ENCODE results near the gene C2orf92.
"Not testable (repeated sequence)": the region's sequence is repeated elsewhere in the genome, so short reads cannot be mapped to it uniquely, and the experiment has no call there.

The C2orf92 gene

DNA sequence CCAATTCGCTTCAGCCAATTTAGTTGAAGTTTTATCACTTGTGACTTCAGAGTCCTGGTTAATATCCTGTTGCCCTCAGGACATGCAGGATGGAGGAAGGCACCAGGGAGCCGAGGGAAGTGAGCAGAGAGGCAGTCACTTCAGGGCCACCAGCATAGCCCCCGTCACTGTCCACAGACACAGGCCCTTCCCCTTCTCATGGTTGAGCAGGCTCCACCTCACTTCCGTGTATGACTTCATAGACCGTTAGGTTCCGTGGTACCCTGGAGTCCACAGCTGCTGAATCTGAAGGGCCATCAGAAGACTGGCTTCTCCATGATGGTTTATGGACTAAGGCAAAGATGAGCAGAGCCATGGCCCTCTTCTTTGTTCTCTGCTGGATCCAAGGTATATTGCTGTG lies at the start of gene C2orf92:
Gene C2orf92 (plus strand): TSS at position 266 of the 400 bp plus-strand sequence. CDS start 76 bp downstream, at position 342.
- no peak for DNase-seq (ENCODE audit: low read depth in 2 of 2)

DNA sequence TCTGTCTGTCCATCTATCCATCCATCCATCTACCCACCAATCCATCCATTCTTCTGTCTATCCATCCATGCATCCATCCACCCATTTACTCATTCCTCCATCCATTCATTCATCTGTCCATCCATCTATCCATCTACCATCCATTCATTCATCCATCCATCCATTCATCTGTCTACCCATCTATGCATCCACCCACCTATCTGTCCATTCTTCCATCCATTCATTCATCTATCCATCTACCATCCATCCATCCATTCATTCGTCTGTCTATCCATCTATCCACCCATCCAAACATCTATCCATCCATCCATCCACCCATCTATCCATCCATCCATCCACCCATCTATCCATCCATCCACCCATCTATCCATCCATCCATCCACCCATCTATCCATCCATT lies 49.0 kb upstream of the C2orf92 start:
- not testable (repeated sequence) for DNase-seq (ENCODE audit: low read depth in 2 of 2)

- not testable (repeated sequence) for DNase-seq (ENCODE audit: low read depth in 2 of 2)
These were observed 46.5 kb upstream of the C2orf92 start for GRCh38 chr2:97622976-97623375.

GRCh38 chr2:97625354-97626048 lies 44.0 kb upstream of the C2orf92 start:
- DNase-seq (ENCODE audit: low read depth in 2 of 2): not testable (repeated sequence)

DNA sequence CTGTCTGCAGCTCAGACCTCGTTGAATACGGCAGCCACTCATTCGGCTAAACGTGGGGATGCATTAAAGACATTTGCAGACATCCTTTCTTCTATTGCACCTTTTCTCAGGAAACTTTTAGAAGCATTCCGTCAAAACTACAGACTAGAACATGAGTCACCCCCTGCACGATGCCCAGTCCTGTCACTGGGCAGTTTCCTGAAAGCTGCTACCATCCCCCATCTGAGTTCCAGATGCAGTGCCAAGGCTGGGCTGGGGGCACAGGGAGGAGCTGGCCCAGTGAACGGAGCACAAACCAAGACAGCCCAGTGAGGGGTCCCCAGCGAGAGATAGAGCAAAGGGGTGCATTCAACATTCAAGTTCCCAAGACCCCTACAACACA lies 43.5 kb upstream of the C2orf92 start:
- not testable (repeated sequence) for DNase-seq (ENCODE audit: low read depth in 2 of 2)

GRCh38 chr2:97644023-97644717 lies 25.3 kb upstream of the C2orf92 start:
- no peak for DNase-seq (ENCODE audit: low read depth in 2 of 2)

GRCh38 chr2:97645112-97645694 lies 24.3 kb upstream of the C2orf92 start:
- no peak for DNase-seq (ENCODE audit: low read depth in 2 of 2)

- DNase-seq (ENCODE audit: low read depth in 2 of 2): peak; percentile 98 to 99
These were observed 23.6 kb upstream of the C2orf92 start, which contains the start of gene COX5B for GRCh38 chr2:97645695-97646629. COX5B (plus strand) TSS chr2:97646062; CDS start chr2:97646087, 25 bp downstream.

GRCh38 chr2:97646977-97647376 lies 22.5 kb upstream of the C2orf92 start:
- DNase-seq (ENCODE audit: low read depth in 2 of 2): no peak

- DNase-seq (ENCODE audit: low read depth in 2 of 2): no peak
These were observed 18.4 kb upstream of the C2orf92 start for GRCh38 chr2:97651114-97651513.

GRCh38 chr2:97653473-97653872 lies 16.0 kb upstream of the C2orf92 start:
- no peak for DNase-seq (ENCODE audit: low read depth in 2 of 2)

DNA sequence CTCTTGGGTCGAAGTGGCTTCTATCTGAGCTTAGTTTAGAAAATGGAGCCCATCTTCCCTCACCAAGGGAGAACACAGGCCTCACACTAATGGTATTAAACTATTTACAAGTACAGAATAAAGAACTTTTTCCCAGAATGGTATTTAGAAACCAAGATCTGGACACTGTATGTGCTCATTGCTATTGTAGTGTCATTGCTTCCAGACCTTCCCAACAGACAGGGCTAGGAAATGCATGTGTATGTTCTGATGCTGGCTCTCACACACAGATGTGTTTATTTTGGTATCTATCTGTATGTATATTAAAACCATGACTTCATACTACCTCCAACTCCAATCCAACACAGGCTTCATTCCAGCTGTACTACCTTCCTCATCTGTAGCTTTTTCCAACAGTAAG lies 15.6 kb upstream of the C2orf92 start:
- no peak for DNase-seq (ENCODE audit: low read depth in 2 of 2)

- no peak for DNase-seq (ENCODE audit: low read depth in 2 of 2)
These were observed 15.2 kb upstream of the C2orf92 start for GRCh38 chr2:97654309-97654708.

GRCh38 chr2:97654791-97655190 lies 14.7 kb upstream of the C2orf92 start:
- DNase-seq (ENCODE audit: low read depth in 2 of 2): no peak

GRCh38 chr2:97656129-97656755 lies 13.3 kb upstream of the C2orf92 start:
- DNase-seq (ENCODE audit: low read depth in 2 of 2): no peak

GRCh38 chr2:97656905-97657587 lies 12.5 kb upstream of the C2orf92 start:
- DNase-seq (ENCODE audit: low read depth in 2 of 2): no peak

- DNase-seq (ENCODE audit: low read depth in 2 of 2): no peak
These were observed 11.4 kb upstream of the C2orf92 start for GRCh38 chr2:97657986-97658690.

DNA sequence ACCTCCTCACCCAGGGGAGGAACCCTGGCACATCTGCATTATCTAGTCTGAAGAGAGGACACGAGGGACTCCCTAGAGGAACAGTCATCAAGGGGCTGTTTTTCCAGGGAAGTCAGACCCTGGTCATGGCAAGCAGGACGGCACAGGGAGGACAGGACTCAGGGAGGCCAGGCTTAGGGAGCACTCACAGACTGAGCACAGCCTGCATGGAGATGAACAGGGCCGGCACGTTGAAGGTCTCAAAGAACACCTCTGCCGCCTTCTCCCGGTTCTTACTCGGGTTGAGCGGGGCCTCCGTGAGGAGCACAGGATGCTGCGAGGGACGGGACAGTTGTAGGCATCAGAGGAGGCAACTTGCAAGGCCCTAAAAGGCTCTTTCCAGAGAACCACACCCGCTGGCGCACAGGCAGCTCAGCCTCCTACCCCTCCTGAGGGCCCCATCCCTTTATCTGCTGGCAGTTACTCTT lies 10.8 kb upstream of the C2orf92 start:
- no peak for DNase-seq (ENCODE audit: low read depth in 2 of 2)

DNA sequence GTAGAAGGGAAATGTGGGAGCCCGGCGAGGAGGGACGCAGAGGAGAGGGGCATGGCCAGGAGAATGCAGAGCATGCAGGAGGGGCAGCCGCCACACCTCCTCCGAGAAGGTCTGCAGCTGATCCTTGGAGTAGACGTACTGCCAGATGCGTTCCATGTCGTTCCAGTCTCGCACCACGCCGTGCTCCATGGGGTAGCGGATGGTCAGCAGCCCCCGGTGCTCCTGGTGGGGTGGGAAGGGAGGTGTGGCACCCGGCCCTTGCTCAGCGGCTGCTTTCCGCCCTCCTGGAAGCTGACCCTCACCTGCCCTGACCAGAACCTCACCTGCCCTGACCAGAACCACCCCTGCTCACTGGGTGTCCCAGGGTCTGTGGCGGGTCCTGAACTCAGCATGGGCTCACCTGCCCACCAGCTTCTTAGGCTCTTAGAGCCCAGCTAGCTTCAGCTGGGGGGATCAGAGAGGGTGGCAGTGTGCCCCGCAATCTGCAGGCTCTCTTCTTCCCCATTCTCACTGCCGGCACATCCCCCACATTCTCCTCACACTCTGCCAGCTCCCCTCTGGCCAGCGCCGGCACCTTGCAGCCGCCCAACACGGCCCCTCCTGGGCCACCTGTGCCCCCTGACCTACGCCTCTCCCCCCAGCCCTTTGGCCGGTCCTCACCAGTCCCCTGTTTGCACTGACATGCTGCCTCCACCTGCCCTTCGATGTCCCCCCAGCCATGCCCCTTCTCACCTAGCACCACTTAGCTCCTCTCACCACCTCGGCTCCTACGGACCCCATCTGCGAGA lies 10.1 kb upstream of the C2orf92 start:
- no peak for DNase-seq (ENCODE audit: low read depth in 2 of 2)

Data from stimulated activated CD4-positive, alpha-beta T cell treated with anti-CD3 and anti-CD28 coated beads, Interleukin-12 subunit alpha, Interleukin-12 subunit beta, amount 100 ng/mL, for 24 hours (primary cell).